Esophagus squamous epithelium (tissue), 5 donors: ENCODE measurements around the gene FAM89A. TPM values are rescaled to one million over a fixed set of nuclear protein-coding genes. Genes with fewer than 3 reads are reported as not detected.
A peak's percentile ranks its signal among the peaks of the same experiment; 100 is the strongest.

Source experiments
- DNase-seq: peaks from one replicate; lab custom pipeline; 2025; lab: John Stamatoyannopoulos, UW
- H3K27ac ChIP-seq, 4 donors: fragments of 200-600 bp; sonication (generic); one replicate each; pipeline ENCODE4 v1.5.1; 2016 to 2019; ENCODE audit warnings: mild to moderate bottlenecking in 1 of 4
- H3K27me3 ChIP-seq, 4 donors: fragments of 200-600 bp; sonication (generic); 1 replicate in 3 of 4; 2 replicates in 1 of 4; pipeline versions ENCODE4 v1.5.1 to v1.6.0; 2017 to 2021; ENCODE audit warnings: antibody characterized with exemption in 1 of 4
- H3K36me3 ChIP-seq, 3 donors: fragments of 200-600 bp; sonication (generic); one replicate each; pipeline ENCODE4 v1.5.1; 2016 to 2019
- H3K4me1 ChIP-seq, 3 donors: fragments of 200-600 bp; sonication (generic); one replicate each; pipeline ENCODE4 v1.5.1; 2017 to 2019
- H3K4me3 ChIP-seq, 4 donors: fragments of 200-600 bp; sonication (generic); 1 replicate in 3 of 4; 2 replicates in 1 of 4; pipeline ENCODE4 v1.5.1; 2016 to 2019; ENCODE audit warnings: mild to moderate bottlenecking in 2 of 4, moderate library complexity in 1 of 4
- H3K9me3 ChIP-seq, 3 donors: fragments of 200-600 bp; sonication (generic); one replicate each; pipeline ENCODE4 v1.5.1; 2016 to 2019
- CTCF ChIP-seq, 6 experiments: fragments of 450-650 bp in 4 of 6; fragments of 200-600 bp in 2 of 6; sonication (generic) in 2 of 6; IDR thresholded peaks; one replicate each; pipeline ENCODE4 v1.5.1; 2016 to 2019; ENCODE audit warnings: antibody characterized with exemption in 6 of 6, mild to moderate bottlenecking in 4 of 6, moderate library complexity in 4 of 6
- POLR2A ChIP-seq, 4 donors: fragments of 450-650 bp; IDR thresholded peaks; one replicate each; pipeline ENCODE4 v1.6.1; 2017; ENCODE audit warnings: antibody characterized with exemption in 4 of 4, mild to moderate bottlenecking in 4 of 4, moderate library complexity in 3 of 4
- WGBS, 2 donors: methylation state at CpG; one replicate each; pipeline ENCODE4 v1.1.5; 2018; 5-methylcytosine and 5-hydroxymethylcytosine counted together
- intact Hi-C: fragments of 100-400 bp; cut with DNase I; formaldehyde crosslinking; loops from one replicate; pipeline ENCODE4 v1.15.0; 2022
- total RNA-seq, 4 donors: library from RNA; depleted of rRNA; stranded (reverse); fragments of >200 nt; gene quantifications; one replicate each; pipeline ENCODE4 v1.1.0, GENCODE V29; 2016
- donor health status: DM: yes; HTN: yes; CAD: no.

Gene FAM89A
- total RNA-seq, 4 donors from 2014 or later, result 5.0 to 24.8 (median 17.1) TPM

- TF ChIP-seq CTCF (IDR thresholded peaks at IDR 0.05) (no peak), POLR2A (IDR thresholded peaks at IDR 0.05) (no peak)
- intact Hi-C loops, result no loop called here
- H3K9me3 ChIP-seq, result no peaks in the 10 kb centered on the region
- peaks cover 0 to 5% (median 0%) of the 10 kb centered on the region in 3 donors for H3K36me3 ChIP-seq
- no peak overlapping the region for H3K4me3 ChIP-seq
- H3K27me3 ChIP-seq, result no peaks in the 10 kb centered on the region
- H3K27ac ChIP-seq, result peak overlapping the region; percentile 52 to 81 (median 75)
- H3K4me1 ChIP-seq, result peaks cover 4 to 50% (median 27%) of the 10 kb centered on the region in 3 donors
- DNase-seq, result no peak
- 45 to 54% methylated on average over 6 to 7 of the region's 7 CpGs for WGBS, 2 donors
These were observed 19.2 kb downstream of the FAM89A start for GRCh38 chr1:231020816-231021215.

DNA sequence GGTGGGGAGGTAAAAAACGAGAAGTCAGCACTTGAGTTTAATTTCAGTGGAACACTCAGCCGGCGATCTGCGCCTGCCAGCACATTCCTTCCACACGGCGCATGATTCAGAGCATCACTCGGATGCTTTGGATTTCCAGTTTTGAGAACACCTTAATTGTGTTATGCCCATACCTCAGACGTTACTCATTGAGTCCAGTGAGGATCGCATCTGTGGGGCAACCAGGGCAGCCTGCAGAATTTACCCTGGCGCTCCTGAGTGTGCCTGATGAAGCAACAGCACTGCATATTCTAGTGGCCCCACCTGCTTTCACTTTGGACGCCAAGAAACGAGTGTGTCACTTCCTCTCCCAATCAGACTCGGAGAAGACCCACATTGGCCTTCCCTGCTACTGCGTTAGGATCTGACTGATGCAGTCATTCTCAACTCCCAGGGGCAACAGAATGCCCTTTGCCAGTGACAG lies 19.9 kb downstream of the FAM89A start:
- no peaks in the 10 kb centered on the region for H3K9me3 ChIP-seq
- peak overlapping the region in 2 of 4 donors; percentile 8 to 30 for H3K4me3 ChIP-seq
- H3K36me3 ChIP-seq, result peaks cover 0 to 5% (median 0%) of the 10 kb centered on the region in 3 donors
- peak overlapping the region; percentile 52 to 81 (median 75) for H3K27ac ChIP-seq
- no peak for DNase-seq
- H3K27me3 ChIP-seq, result no peaks in the 10 kb centered on the region
- TF ChIP-seq CTCF (IDR thresholded peaks at IDR 0.05) (peak in 1 of 6 experiments; percentile 80), POLR2A (IDR thresholded peaks at IDR 0.05) (no peak)
- 42 to 62% methylated on average over 13 to 14 of the region's 14 CpGs for WGBS, 2 donors
- intact Hi-C loops, result no loop called here
- H3K4me1 ChIP-seq, result peaks cover 4 to 51% (median 27%) of the 10 kb centered on the region in 3 donors

GRCh38 chr1:231019711-231020110 lies 20.3 kb downstream of the FAM89A start:
- Histone ChIP-seq H3K27me3 (no peaks in the 10 kb centered on the region), H3K4me1 (peaks cover 4 to 51% (median 27%) of the 10 kb centered on the region in 3 donors), H3K27ac (peak overlapping the region; percentile 25 to 81 (median 70)), H3K9me3 (no peaks in the 10 kb centered on the region), H3K36me3 (peaks cover 0 to 5% (median 0%) of the 10 kb centered on the region in 3 donors), H3K4me3 (peak overlapping the region in 2 of 4 donors; percentile 8 to 30)
- intact Hi-C loops, result no loop called here
- 81 to 92% methylated on average over 4 to 7 of the region's 14 CpGs for WGBS, 2 donors
- DNase-seq, result no peak
- no peak for TF ChIP-seq CTCF (IDR thresholded peaks at IDR 0.05)
- TF ChIP-seq POLR2A (IDR thresholded peaks at IDR 0.05), result no peak

DNA sequence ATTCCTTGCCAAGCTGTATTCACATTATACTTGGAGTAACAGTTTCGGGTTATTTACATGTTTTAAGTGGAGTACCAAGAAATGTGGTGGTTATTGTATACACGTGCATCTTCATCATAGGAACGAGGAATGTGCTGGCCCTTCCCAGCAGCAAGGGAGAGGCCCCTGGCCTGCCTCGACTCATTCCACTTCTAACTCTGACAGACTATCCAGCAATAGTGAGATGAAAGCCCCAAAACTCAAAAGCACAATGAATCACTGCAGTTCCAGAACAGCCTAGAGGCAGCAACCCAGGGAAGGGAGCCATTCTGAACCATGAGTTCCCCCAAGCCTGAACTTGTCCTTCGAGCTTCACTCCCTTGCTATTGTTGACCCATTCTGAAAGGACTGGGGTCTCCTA lies 23.1 kb downstream of the FAM89A start:
- TF ChIP-seq POLR2A (IDR thresholded peaks at IDR 0.05) (no peak), CTCF (IDR thresholded peaks at IDR 0.05) (no peak)
- H3K9me3 ChIP-seq, result no peaks in the 10 kb centered on the region
- H3K27me3 ChIP-seq, result no peaks in the 10 kb centered on the region
- intact Hi-C loops, result no loop called here
- H3K36me3 ChIP-seq, result peaks cover 0 to 5% (median 0%) of the 10 kb centered on the region in 3 donors
- no peak for DNase-seq
- H3K27ac ChIP-seq, result peak overlapping the region; percentile 43 to 73 (median 63)
- peaks cover 4 to 70% (median 30%) of the 10 kb centered on the region in 3 donors for H3K4me1 ChIP-seq
- 42 to 50% methylated on average over 5 of the region's 5 CpGs for WGBS, 2 donors
- H3K4me3 ChIP-seq, result no peak overlapping the region

- peaks cover 4 to 64% (median 30%) of the 10 kb centered on the region in 3 donors for H3K4me1 ChIP-seq
- H3K36me3 ChIP-seq, result peaks cover 0 to 5% (median 0%) of the 10 kb centered on the region in 3 donors
- no peak overlapping the region for H3K4me3 ChIP-seq
- no peaks in the 10 kb centered on the region for H3K27me3 ChIP-seq
- no peak for DNase-seq
- no peaks in the 10 kb centered on the region for H3K9me3 ChIP-seq
- 57 to 72% methylated on average over 6 of the region's 6 CpGs for WGBS, 2 donors
- TF ChIP-seq CTCF (IDR thresholded peaks at IDR 0.05), result no peak
- no peak for TF ChIP-seq POLR2A (IDR thresholded peaks at IDR 0.05)
- peak overlapping the region; percentile 43 to 73 (median 63) for H3K27ac ChIP-seq
- intact Hi-C loops, result no loop called here
These were observed 23.8 kb downstream of the FAM89A start for GRCh38 chr1:231016234-231016633.
